Kidney (tissue), 14 donors: ENCODE data around the gene NUMB. TPM values are rescaled to one million over a fixed set of nuclear protein-coding genes. Genes with fewer than 3 reads are reported as not detected.
A peak's percentile ranks its signal among the peaks of the same experiment; 100 is the strongest.

Source experiments
- DNase-seq, 5 donors: peaks; one replicate each; pipeline ENCODE4 v3.0.0-alpha.2; 2013 to 2020
- FAIRE-seq: peaks from 2 replicates; lab custom pipeline; 2012; peaks lifted over from hg19 to GRCh38; lab: Jason Lieb, UNC
- H3K27ac ChIP-seq, 2 donors: one replicate each; pipeline ENCODE4 v1.7.0; 2013; ENCODE audit warnings: low read depth in 2 of 2, low read length in 2 of 2, inconsistent platforms in 1 of 2
- H3K27me3 ChIP-seq: one replicate; pipeline ENCODE4 v1.7.1; 2013; ENCODE audit warnings: low read length, inconsistent platforms; ENCODE audit not compliant: control insufficient read depth, insufficient read depth
- H3K36me3 ChIP-seq, 3 donors: one replicate each; pipeline versions ENCODE4 v1.7.0 to v1.7.1; 2013; ENCODE audit warnings: low read length in 3 of 3, control low read depth in 1 of 3, inconsistent platforms in 1 of 3; ENCODE audit not compliant: insufficient read depth in 3 of 3, control insufficient read depth in 2 of 3
- H3K4me1 ChIP-seq, 3 donors: one replicate each; pipeline versions ENCODE4 v1.7.0 to v1.7.1; 2013; ENCODE audit warnings: low read length in 3 of 3, inconsistent platforms in 1 of 3, low read depth in 1 of 3; ENCODE audit not compliant: control insufficient read depth in 2 of 3, insufficient read depth in 2 of 3
- H3K4me3 ChIP-seq, 3 donors: one replicate each; pipeline versions ENCODE4 v1.7.0 to v1.8.1; 2013; ENCODE audit warnings: low read length in 3 of 3, control low read depth in 1 of 3, inconsistent platforms in 1 of 3
- H3K9ac ChIP-seq, 3 donors: one replicate each; pipeline versions ENCODE4 v1.7.0 to v1.7.1; 2013; ENCODE audit warnings: low read length in 3 of 3, control low read depth in 1 of 3, inconsistent platforms in 1 of 3
- H3K9me3 ChIP-seq, 3 donors: one replicate each; pipeline versions ENCODE4 v1.7.0 to v1.7.1; 2013; ENCODE audit warnings: low read length in 3 of 3, control low read depth in 1 of 3, inconsistent platforms in 1 of 3; ENCODE audit not compliant: control insufficient read depth in 2 of 3, insufficient read depth in 1 of 3
- intact Hi-C: fragments of 100-400 bp; cut with DNase I; formaldehyde crosslinking; loops from one replicate; pipeline ENCODE4 v1.11.1; 2022
- polyA plus RNA-seq: library from polyadenylated mRNA; stranded (reverse); fragments of 350-450 nt; fragmentation: Illumina TruSeq; extraction: RNeasy Lipid Tissue Mini Kit (QIAGEN cat#74804); gene quantifications from one replicate; pipeline ENCODE4 v1.2.3, GENCODE V29; 2014; ENCODE audit warnings: low read depth, low replicate concordance; ENCODE audit not compliant: insufficient read depth
- total RNA-seq: library from RNA; stranded (reverse); fragmentation: NEBNext Ultra II Directional; extraction: Animal tissue kit (Norgen Biotek cat#: 25700); gene quantifications from one replicate; pipeline ENCODE4 v1.2.1, GENCODE V29; 2021
- TF ChIP-seq, protein P1 (sequence below): IDR thresholded peaks from 3 replicates; pipeline ENCODE4 v1.5.1; 2012; ENCODE audit warnings: mild to moderate bottlenecking, moderate library complexity, borderline replicate concordance; ENCODE audit not compliant: insufficient read depth; ENCODE audit errors: extremely low read depth
- donor health status: control.
- donor health status: control.
- donor health status: control.
- donor health status: control.
- donor health status: control.
- donor health status: DM: yes; HTN: yes; CAD: no.
- donor health status: Normal renal cell carcinoma (clear cell type).

The NUMB gene
- total and polyA plus RNA-seq, 2 donors from 2014 or later = 42.4 to 104 TPM

DNA sequence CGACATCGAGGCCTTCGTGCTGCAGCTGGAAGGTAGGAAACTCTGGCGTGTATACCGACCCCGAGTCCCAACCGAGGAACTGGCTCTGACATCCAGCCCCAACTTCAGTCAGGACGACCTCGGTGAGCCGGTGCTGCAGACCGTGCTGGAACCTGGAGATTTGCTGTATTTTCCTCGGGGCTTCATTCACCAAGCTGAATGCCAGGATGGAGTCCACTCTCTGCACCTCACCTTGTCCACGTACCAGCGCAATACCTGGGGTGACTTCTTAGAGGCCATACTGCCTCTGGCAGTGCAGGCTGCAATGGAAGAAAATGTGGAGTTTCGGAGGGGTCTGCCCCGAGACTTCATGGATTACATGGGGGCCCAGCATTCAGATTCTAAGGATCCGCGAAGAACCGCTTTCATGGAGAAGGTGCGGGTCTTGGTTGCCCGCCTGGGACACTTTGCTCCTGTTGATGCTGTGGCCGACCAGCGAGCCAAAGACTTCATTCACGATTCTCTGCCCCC, 33.8 kb upstream of the NUMB start:
- intact Hi-C loops = no loop called here
- H3K27me3 ChIP-seq = no peaks in the 10 kb centered on the region
- TF ChIP-seq, protein P1, sequence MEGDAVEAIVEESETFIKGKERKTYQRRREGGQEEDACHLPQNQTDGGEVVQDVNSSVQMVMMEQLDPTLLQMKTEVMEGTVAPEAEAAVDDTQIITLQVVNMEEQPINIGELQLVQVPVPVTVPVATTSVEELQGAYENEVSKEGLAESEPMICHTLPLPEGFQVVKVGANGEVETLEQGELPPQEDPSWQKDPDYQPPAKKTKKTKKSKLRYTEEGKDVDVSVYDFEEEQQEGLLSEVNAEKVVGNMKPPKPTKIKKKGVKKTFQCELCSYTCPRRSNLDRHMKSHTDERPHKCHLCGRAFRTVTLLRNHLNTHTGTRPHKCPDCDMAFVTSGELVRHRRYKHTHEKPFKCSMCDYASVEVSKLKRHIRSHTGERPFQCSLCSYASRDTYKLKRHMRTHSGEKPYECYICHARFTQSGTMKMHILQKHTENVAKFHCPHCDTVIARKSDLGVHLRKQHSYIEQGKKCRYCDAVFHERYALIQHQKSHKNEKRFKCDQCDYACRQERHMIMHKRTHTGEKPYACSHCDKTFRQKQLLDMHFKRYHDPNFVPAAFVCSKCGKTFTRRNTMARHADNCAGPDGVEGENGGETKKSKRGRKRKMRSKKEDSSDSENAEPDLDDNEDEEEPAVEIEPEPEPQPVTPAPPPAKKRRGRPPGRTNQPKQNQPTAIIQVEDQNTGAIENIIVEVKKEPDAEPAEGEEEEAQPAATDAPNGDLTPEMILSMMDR = no peak
- peaks cover 0 to 6% (median 0%) of the 10 kb centered on the region in 3 donors for H3K36me3 ChIP-seq
- H3K27ac ChIP-seq = no peak overlapping the region
- no peaks in the 10 kb centered on the region for H3K9me3 ChIP-seq
- H3K4me3 ChIP-seq = peak overlapping the region; percentile 46 to 81 (median 78)
- peak in 1 of 5 donors; percentile 74 for DNase-seq
- H3K9ac ChIP-seq = peak overlapping the region in 2 of 3 donors; percentile 51 to 58
- H3K4me1 ChIP-seq = peaks cover 0 to 15% (median 6%) of the 10 kb centered on the region in 3 donors
- no peak for FAIRE-seq

DNA sequence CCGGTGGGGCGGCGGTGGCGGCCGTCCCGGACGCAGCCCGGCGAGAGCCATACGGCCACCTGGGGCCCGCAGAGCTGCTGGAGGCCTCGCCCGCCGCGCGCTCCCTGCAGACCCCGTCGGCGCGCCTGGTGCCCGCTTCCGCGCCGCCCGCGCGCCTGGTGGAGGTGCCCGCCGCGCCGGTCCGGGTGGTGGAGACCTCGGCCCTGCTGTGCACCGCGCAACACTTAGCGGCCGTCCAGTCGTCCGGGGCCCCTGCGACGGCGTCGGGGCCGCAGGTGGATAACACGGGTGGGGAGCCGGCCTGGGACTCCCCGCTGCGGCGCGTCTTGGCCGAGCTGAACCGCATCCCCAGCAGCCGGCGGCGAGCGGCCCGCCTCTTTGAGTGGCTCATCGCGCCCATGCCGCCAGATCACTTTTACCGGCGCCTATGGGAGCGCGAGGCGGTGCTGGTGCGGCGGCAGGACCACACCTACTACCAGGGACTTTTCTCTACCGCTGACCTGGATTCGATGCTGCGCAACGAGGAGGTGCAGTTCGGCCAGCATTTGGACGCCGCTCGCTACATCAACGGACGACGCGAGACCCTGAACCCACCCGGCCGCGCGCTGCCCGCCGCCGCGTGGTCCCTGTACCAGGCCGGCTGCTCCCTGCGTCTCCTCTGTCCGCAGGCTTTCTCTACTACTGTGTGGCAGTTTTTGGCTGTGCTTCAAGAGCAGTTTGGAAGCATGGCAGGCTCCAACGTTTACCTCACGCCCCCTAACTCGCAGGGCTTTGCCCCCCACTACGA, 33.1 kb upstream of the NUMB start:
- Histone ChIP-seq H3K36me3 (peaks cover 0 to 6% (median 0%) of the 10 kb centered on the region in 3 donors), H3K27ac (peak overlapping the region; percentile 87 to 91), H3K9ac (peak overlapping the region in 2 of 3 donors; percentile 73 to 80), H3K27me3 (no peaks in the 10 kb centered on the region), H3K4me1 (peaks cover 0 to 15% (median 6%) of the 10 kb centered on the region in 3 donors), H3K4me3 (peak overlapping the region; percentile 65 to 81 (median 78)), H3K9me3 (no peaks in the 10 kb centered on the region)
- TF ChIP-seq, protein P1 = no peak
- intact Hi-C loops = no loop called here
- FAIRE-seq = no peak
- DNase-seq = peak; percentile 54 to 85 (median 65)

DNA sequence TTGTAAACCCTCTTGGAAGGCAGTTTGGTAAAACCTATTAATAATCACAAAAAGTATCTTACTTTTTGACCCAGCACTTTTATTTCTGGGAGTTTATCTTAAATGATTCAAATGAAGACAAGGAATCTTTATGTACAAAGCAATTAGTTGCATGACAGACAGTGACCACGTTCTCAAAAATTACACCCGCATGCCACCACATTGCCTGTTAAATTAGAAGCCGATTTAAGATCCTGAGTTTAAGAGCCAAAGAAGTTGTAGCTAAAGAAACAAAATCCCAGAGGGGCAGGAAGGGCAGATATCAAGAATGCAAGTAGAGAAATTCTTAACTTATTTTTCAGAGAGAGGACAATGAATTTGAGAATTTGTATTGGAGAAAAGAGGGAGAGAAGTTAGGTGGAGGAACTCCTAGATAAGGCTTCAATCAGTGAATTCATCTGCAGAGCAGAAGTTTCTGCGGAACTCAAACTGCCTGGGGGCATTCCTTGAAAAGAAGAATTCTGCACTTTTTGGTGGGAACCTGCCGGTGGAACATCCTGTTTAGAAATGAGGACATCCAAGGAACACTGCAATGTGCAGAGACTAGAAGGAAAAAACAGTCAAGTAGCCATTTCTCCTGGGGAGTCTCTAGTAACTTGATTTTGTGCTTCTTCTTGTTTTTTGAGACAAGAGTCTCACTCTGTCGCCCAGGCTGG, 31.3 kb upstream of the NUMB start:
- Histone ChIP-seq H3K4me3 (no peak overlapping the region), H3K36me3 (peaks cover 0 to 6% (median 0%) of the 10 kb centered on the region in 3 donors), H3K4me1 (peaks cover 0 to 15% (median 6%) of the 10 kb centered on the region in 3 donors), H3K27ac (no peak overlapping the region), H3K9me3 (no peaks in the 10 kb centered on the region), H3K27me3 (no peaks in the 10 kb centered on the region), H3K9ac (no peak overlapping the region)
- intact Hi-C loops = no loop called here
- DNase-seq = no peak
- no peak for FAIRE-seq
- TF ChIP-seq, protein P1 = no peak
